Ascending aorta (tissue), 2 donors: ENCODE measurements around the gene PTGER3. TPM values are rescaled to one million over a fixed set of nuclear protein-coding genes. Genes with fewer than 3 reads are reported as not detected.
A peak's percentile ranks its signal among the peaks of the same experiment; 100 is the strongest.

Source experiments
- DNase-seq, 2 donors: peaks; one replicate each; pipeline ENCODE4 v3.0.0-alpha.2; 2019; ENCODE audit warnings: low spot score in 2 of 2
- H3K27ac ChIP-seq, 2 donors: fragments of 200-600 bp; sonication (generic); one replicate each; pipeline ENCODE4 v1.5.1; 2016 to 2017; ENCODE audit warnings: mild to moderate bottlenecking in 1 of 2
- H3K27me3 ChIP-seq: fragments of 200-600 bp; sonication (generic); one replicate; pipeline ENCODE4 v1.5.1; 2017
- H3K36me3 ChIP-seq, 2 donors: fragments of 200-600 bp; sonication (generic); one replicate each; pipeline ENCODE4 v1.5.1; 2016
- H3K4me1 ChIP-seq, 2 donors: fragments of 200-600 bp; sonication (generic); one replicate each; pipeline ENCODE4 v1.5.1; 2016 to 2017; ENCODE audit warnings: mild to moderate bottlenecking in 1 of 2
- H3K4me3 ChIP-seq, 2 donors: fragments of 200-600 bp; sonication (generic); one replicate each; pipeline ENCODE4 v1.5.1; 2016 to 2017; ENCODE audit warnings: mild to moderate bottlenecking in 1 of 2
- H3K9me3 ChIP-seq, 2 donors: fragments of 200-600 bp; sonication (generic); one replicate each; pipeline ENCODE4 v1.5.1; 2016
- CTCF ChIP-seq, 3 experiments: fragments of 200-600 bp in 2 of 3; fragments of 450-650 bp in 1 of 3; sonication (generic) in 2 of 3; IDR thresholded peaks; one replicate each; pipeline ENCODE4 v1.5.1; 2016 to 2019; ENCODE audit warnings: antibody characterized with exemption in 3 of 3, mild to moderate bottlenecking in 1 of 3, moderate library complexity in 1 of 3
- intact Hi-C: fragments of 100-400 bp; cut with DNase I; formaldehyde crosslinking; loops from one replicate; pipeline ENCODE4 v1.15.1; 2023
- total RNA-seq: library from RNA; depleted of rRNA; stranded (reverse); fragments of >200 nt; gene quantifications from one replicate; pipeline ENCODE4 v1.1.0, GENCODE V29; 2016

PTGER3 gene
- total RNA-seq, 1 donor from 2014 or later, result 70.1 TPM

GRCh38 chr1:71002709-71003475 lies 44.7 kb downstream of the PTGER3 start:
- intact Hi-C loops, result no loop called here
- TF ChIP-seq CTCF (IDR thresholded peaks at IDR 0.05), result no peak
- Histone ChIP-seq H3K9me3 (no peaks in the 10 kb centered on the region), H3K4me1 (peaks cover 2 to 4% of the 10 kb centered on the region in 2 donors), H3K27me3 (no peaks in the 10 kb centered on the region), H3K27ac (no peak overlapping the region), H3K36me3 (no peaks in the 10 kb centered on the region), H3K4me3 (no peak overlapping the region)
- DNase-seq, result no peak

DNA sequence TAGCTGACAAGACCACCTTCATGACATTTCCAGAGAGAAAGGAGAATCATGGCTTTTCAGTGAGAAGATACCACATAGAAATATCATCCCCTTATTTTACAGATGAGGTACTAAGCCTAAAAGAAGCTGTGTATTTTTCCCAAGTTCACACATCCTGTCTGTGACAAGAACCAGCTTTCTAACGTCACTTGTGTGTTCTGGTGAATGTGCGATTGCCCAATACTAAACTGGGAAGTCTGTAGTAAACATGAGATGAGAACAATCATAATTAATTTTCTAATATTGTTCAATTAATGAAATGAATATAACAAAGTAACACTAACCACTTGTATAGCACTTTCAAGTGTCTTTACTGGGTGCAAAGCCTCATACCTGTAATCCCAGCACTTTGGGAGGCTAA lies 46.0 kb downstream of the PTGER3 start:
- DNase-seq, result no peak
- no peaks in the 10 kb centered on the region for H3K9me3 ChIP-seq
- peak overlapping the region in 1 of 2 donors; percentile 6 for H3K27ac ChIP-seq
- H3K4me1 ChIP-seq, result peaks cover 2 to 4% of the 10 kb centered on the region in 2 donors
- TF ChIP-seq CTCF (IDR thresholded peaks at IDR 0.05), result no peak
- H3K36me3 ChIP-seq, result no peaks in the 10 kb centered on the region
- intact Hi-C loops, result no loop called here
- no peaks in the 10 kb centered on the region for H3K27me3 ChIP-seq
- no peak overlapping the region for H3K4me3 ChIP-seq

- DNase-seq, result no peak
- H3K4me1 ChIP-seq, result peaks cover 0 to 2% of the 10 kb centered on the region in 2 donors
- no peak for TF ChIP-seq CTCF (IDR thresholded peaks at IDR 0.05)
- H3K27me3 ChIP-seq, result no peaks in the 10 kb centered on the region
- H3K36me3 ChIP-seq, result no peaks in the 10 kb centered on the region
- H3K9me3 ChIP-seq, result no peaks in the 10 kb centered on the region
- H3K4me3 ChIP-seq, result no peak overlapping the region
- no peak overlapping the region for H3K27ac ChIP-seq
- intact Hi-C loops, result loop anchor here (10.0 kb wide), 1 partner anchor 47 kb away; the partner anchor contains the start of gene PTGER3
These were observed 49.8 kb downstream of the PTGER3 start for GRCh38 chr1:70997793-70998192.

GRCh38 chr1:70994753-70995268 lies 52.8 kb downstream of the PTGER3 start:
- Histone ChIP-seq H3K9me3 (no peaks in the 10 kb centered on the region), H3K27ac (no peak overlapping the region), H3K27me3 (no peaks in the 10 kb centered on the region), H3K4me1 (peaks cover 0 to 6% of the 10 kb centered on the region in 2 donors), H3K4me3 (no peak overlapping the region), H3K36me3 (no peaks in the 10 kb centered on the region)
- no peak for TF ChIP-seq CTCF (IDR thresholded peaks at IDR 0.05)
- intact Hi-C loops, result loop anchor here (10.0 kb wide), 1 partner anchor 50 kb away; the partner anchor contains the start of gene PTGER3
- DNase-seq, result no peak

GRCh38 chr1:70993798-70994197 lies 53.8 kb downstream of the PTGER3 start:
- no peak for DNase-seq
- H3K4me3 ChIP-seq, result no peak overlapping the region
- no peaks in the 10 kb centered on the region for H3K36me3 ChIP-seq
- H3K27me3 ChIP-seq, result no peaks in the 10 kb centered on the region
- TF ChIP-seq CTCF (IDR thresholded peaks at IDR 0.05), result no peak
- H3K4me1 ChIP-seq, result peaks cover 0 to 8% of the 10 kb centered on the region in 2 donors
- peak overlapping the region in 1 of 2 donors; percentile 54 for H3K27ac ChIP-seq
- intact Hi-C loops, result loop anchor here (10.0 kb wide), 1 partner anchor 51 kb away; the partner anchor contains the start of gene PTGER3
- H3K9me3 ChIP-seq, result no peaks in the 10 kb centered on the region
